WTC11 (cell line): ENCODE data around the gene SNX11. TPM values are rescaled to one million over a fixed set of nuclear protein-coding genes. Genes with fewer than 3 reads are reported as not detected.

Source experiments
- ATAC-seq: fragments of 200-7000 bp; cut with Tn5 transposase; 2 replicates; pipeline ENCODE4 v1.10.0; 2021; ENCODE audit warnings: mild to moderate bottlenecking, moderate library complexity
- CTCF ChIA-PET: fragments of 300-600 bp; sonication (Branson Sonifier 250); formaldehyde crosslinking; loops from one replicate; lab custom pipeline; 2021; ENCODE audit warnings: antibody characterized with exemption; lab: Charles Lee
- POLR2A ChIA-PET: fragments of 350-600 bp; sonication (Branson Sonifier 250); formaldehyde crosslinking; loops from one replicate; lab custom pipeline; 2021; ENCODE audit warnings: antibody characterized with exemption; lab: Charles Lee
- DNase-seq: peaks from one replicate; pipeline ENCODE4 v3.0.0; 2021; ENCODE audit warnings: low spot score
- H3K27ac Mint-ChIP-seq: 2 replicates; pipeline ENCODE4 v1.8.0; 2021; ENCODE audit warnings: mixed read lengths
- H3K27me3 Mint-ChIP-seq: 2 replicates; pipeline ENCODE4 v1.8.0; 2021; ENCODE audit warnings: low read depth, mild to moderate bottlenecking, moderate library complexity, mixed read lengths
- H3K36me3 Mint-ChIP-seq: 2 replicates; pipeline ENCODE4 v1.8.0; 2021; ENCODE audit warnings: mixed read lengths
- H3K4me1 Mint-ChIP-seq: 2 replicates; pipeline ENCODE4 v1.8.0; 2022; ENCODE audit warnings: mixed read lengths
- H3K4me3 Mint-ChIP-seq: 2 replicates; pipeline ENCODE4 v1.8.0; 2021; ENCODE audit warnings: mild to moderate bottlenecking, moderate library complexity, mixed read lengths
- H3K9me3 Mint-ChIP-seq: 2 replicates; pipeline ENCODE4 v1.8.0; 2021; ENCODE audit warnings: mixed read lengths
- EMX1 ChIP-seq: fragments of 250-450 bp; sonication (Bioruptor Pico); IDR thresholded peaks from 2 replicates; pipeline ENCODE4 v1.8.0; 2021; ENCODE audit warnings: mild to moderate bottlenecking
- FOXJ3 ChIP-seq: sonication (generic); formaldehyde crosslinking; IDR thresholded peaks from 2 replicates; pipeline ENCODE4 v1.9.0; 2021; ENCODE audit warnings: missing genetic modification reagents, mild to moderate bottlenecking, borderline replicate concordance
- FOXK1 ChIP-seq: sonication (generic); formaldehyde crosslinking; IDR thresholded peaks from 2 replicates; pipeline ENCODE4 v1.8.0; 2022; ENCODE audit warnings: mild to moderate bottlenecking, moderate library complexity, missing genetic modification reagents
- HMGA2 ChIP-seq: fragments of 250-450 bp; sonication (Bioruptor Pico); IDR thresholded peaks from 2 replicates; pipeline ENCODE4 v1.4.0; 2021; ENCODE audit warnings: mild to moderate bottlenecking, moderate library complexity
- KAT7 ChIP-seq: sonication (generic); formaldehyde crosslinking; IDR thresholded peaks from 2 replicates; pipeline ENCODE4 v1.8.1; 2023; ENCODE audit warnings: missing genetic modification reagents, mild to moderate bottlenecking, borderline replicate concordance
- NFATC4 ChIP-seq: fragments of 250-450 bp; sonication (Bioruptor Pico); IDR thresholded peaks from 2 replicates; pipeline ENCODE4 v1.9.0; 2021; ENCODE audit warnings: mild to moderate bottlenecking
- NFE2L1 ChIP-seq: sonication (generic); formaldehyde crosslinking; IDR thresholded peaks from 2 replicates; pipeline ENCODE4 v1.8.1; 2023; ENCODE audit warnings: missing genetic modification reagents
- NFYB ChIP-seq: sonication (generic); formaldehyde crosslinking; conservative IDR thresholded peaks from 2 replicates; pipeline ENCODE4 v1.8.0; 2022; ENCODE audit warnings: low read depth, missing genetic modification reagents
- OVOL2 ChIP-seq: fragments of 250-450 bp; sonication (Bioruptor Pico); IDR thresholded peaks from 2 replicates; pipeline ENCODE4 v1.9.0; 2021; ENCODE audit warnings: mild to moderate bottlenecking, borderline replicate concordance
- PRRX2 ChIP-seq: fragments of 250-450 bp; sonication (Bioruptor Pico); IDR thresholded peaks from 2 replicates; pipeline ENCODE4 v1.8.0; 2021; ENCODE audit warnings: mild to moderate bottlenecking
- RELA ChIP-seq: sonication (generic); formaldehyde crosslinking; IDR thresholded peaks from 2 replicates; pipeline ENCODE4 v1.8.1; 2022; ENCODE audit warnings: missing genetic modification reagents, mild to moderate bottlenecking, borderline replicate concordance
- RORB ChIP-seq: fragments of 250-450 bp; sonication (Bioruptor Pico); IDR thresholded peaks from 2 replicates; pipeline ENCODE4 v1.9.0; 2021; ENCODE audit warnings: mild to moderate bottlenecking
- SOX15 ChIP-seq: fragments of 250-450 bp; sonication (Bioruptor Pico); IDR thresholded peaks from 2 replicates; pipeline ENCODE4 v1.9.0; 2021; ENCODE audit warnings: mild to moderate bottlenecking
- TEAD1 ChIP-seq: sonication (generic); formaldehyde crosslinking; IDR thresholded peaks from 2 replicates; pipeline ENCODE4 v1.8.0; 2022; ENCODE audit warnings: mild to moderate bottlenecking, missing genetic modification reagents
- TP53 ChIP-seq: sonication (generic); formaldehyde crosslinking; IDR thresholded peaks from 2 replicates; pipeline ENCODE4 v1.8.1; 2023; ENCODE audit warnings: mild to moderate bottlenecking, missing genetic modification reagents
- ZBTB21 ChIP-seq: sonication (generic); formaldehyde crosslinking; IDR thresholded peaks from 2 replicates; pipeline ENCODE4 v1.8.1; 2023; ENCODE audit warnings: mild to moderate bottlenecking, missing genetic modification reagents, borderline replicate concordance
- ZNF138 ChIP-seq: sonication (generic); formaldehyde crosslinking; conservative IDR thresholded peaks from 2 replicates; pipeline ENCODE4 v1.8.1; 2022; ENCODE audit warnings: mild to moderate bottlenecking, moderate library complexity, missing genetic modification reagents
- ZNF232 ChIP-seq: sonication (generic); formaldehyde crosslinking; IDR thresholded peaks from 2 replicates; pipeline ENCODE4 v1.8.0; 2022; ENCODE audit warnings: mild to moderate bottlenecking, missing genetic modification reagents
- ZNF263 ChIP-seq: sonication (generic); formaldehyde crosslinking; IDR thresholded peaks from 2 replicates; pipeline ENCODE4 v1.8.1; 2022; ENCODE audit warnings: low read depth, mild to moderate bottlenecking, moderate library complexity, missing genetic modification reagents
- ZNF423 ChIP-seq: fragments of 250-450 bp; sonication (Bioruptor Pico); IDR thresholded peaks from 2 replicates; pipeline ENCODE4 v2.1.2; 2022; ENCODE audit warnings: mild to moderate bottlenecking, moderate library complexity
- ZNF671 ChIP-seq: fragments of 250-450 bp; sonication (Bioruptor Pico); IDR thresholded peaks from 2 replicates; pipeline ENCODE4 v1.8.0; 2021; ENCODE audit warnings: mild to moderate bottlenecking
- total RNA-seq: library from RNA; stranded (reverse); gene quantifications from 3 replicates; pipeline ENCODE4 v1.2.3, GENCODE V29; 2021
- TF ChIP-seq, protein P1 (sequence below): fragments of 250-450 bp; sonication (Bioruptor Pico); IDR thresholded peaks from 2 replicates; pipeline ENCODE4 v1.9.0; 2021; ENCODE audit warnings: mild to moderate bottlenecking
- TF ChIP-seq, protein P2 (sequence below): sonication (generic); formaldehyde crosslinking; IDR thresholded peaks from 2 replicates; pipeline ENCODE4 v1.8.0; 2023; ENCODE audit warnings: missing genetic modification reagents
- TF ChIP-seq, protein P3 (sequence below): fragments of 250-450 bp; sonication (Bioruptor Pico); IDR thresholded peaks from 2 replicates; pipeline ENCODE4 v1.9.0; 2021; ENCODE audit warnings: moderate library complexity, mild to moderate bottlenecking, inconsistent platforms, borderline replicate concordance
- TF ChIP-seq, protein P4 (sequence below): sonication (generic); formaldehyde crosslinking; IDR thresholded peaks from 2 replicates; pipeline ENCODE4 v1.8.0; 2022; ENCODE audit warnings: mild to moderate bottlenecking, missing genetic modification reagents
- TF ChIP-seq, protein P5 (sequence below): fragments of 250-450 bp; sonication (Bioruptor Pico); conservative IDR thresholded peaks from 2 replicates; pipeline ENCODE4 v1.9.0; 2021; ENCODE audit warnings: mild to moderate bottlenecking
- TF ChIP-seq, protein P6 (sequence below): sonication (generic); formaldehyde crosslinking; IDR thresholded peaks from 2 replicates; pipeline ENCODE4 v1.8.0; 2022; ENCODE audit warnings: mild to moderate bottlenecking, missing genetic modification reagents

The SNX11 gene
- total RNA-seq, 1 experiment from 2014 or later, result 24.5 TPM

DNA sequence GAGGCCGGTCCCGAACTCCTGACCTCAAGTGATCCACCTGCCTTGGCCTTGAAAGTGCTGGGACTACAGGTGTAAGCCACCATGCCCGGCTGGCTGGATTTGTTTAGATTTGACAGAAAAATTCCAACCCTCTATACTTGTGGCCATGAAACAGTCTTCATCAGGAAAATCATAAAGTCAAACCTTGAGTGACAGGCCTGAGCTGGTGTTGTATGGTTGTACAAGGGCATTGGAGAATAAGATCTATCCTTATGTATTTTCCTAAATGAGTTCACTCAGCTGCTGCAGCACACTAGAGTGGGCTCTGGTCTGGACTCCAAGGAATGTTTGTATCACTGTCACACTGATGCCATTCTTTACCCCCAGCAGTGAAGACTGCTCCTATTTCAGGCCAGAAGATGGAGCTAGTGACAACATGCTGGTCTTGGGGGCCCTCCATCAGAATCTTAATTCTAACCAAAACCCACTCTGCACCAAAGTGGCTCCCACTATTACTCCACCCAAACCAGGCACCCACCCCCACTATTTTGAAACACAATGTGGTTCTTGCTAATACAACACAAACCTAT lies 27.4 kb downstream of the SNX11 start (continued):
- TF ChIP-seq RELA (no peak), ZNF232 (no peak), EMX1 (CRISPR knock-in tag) (no peak), ZNF671 (no peak), NFATC4 (CRISPR knock-in tag) (no peak)
- TF ChIP-seq, protein P1, sequence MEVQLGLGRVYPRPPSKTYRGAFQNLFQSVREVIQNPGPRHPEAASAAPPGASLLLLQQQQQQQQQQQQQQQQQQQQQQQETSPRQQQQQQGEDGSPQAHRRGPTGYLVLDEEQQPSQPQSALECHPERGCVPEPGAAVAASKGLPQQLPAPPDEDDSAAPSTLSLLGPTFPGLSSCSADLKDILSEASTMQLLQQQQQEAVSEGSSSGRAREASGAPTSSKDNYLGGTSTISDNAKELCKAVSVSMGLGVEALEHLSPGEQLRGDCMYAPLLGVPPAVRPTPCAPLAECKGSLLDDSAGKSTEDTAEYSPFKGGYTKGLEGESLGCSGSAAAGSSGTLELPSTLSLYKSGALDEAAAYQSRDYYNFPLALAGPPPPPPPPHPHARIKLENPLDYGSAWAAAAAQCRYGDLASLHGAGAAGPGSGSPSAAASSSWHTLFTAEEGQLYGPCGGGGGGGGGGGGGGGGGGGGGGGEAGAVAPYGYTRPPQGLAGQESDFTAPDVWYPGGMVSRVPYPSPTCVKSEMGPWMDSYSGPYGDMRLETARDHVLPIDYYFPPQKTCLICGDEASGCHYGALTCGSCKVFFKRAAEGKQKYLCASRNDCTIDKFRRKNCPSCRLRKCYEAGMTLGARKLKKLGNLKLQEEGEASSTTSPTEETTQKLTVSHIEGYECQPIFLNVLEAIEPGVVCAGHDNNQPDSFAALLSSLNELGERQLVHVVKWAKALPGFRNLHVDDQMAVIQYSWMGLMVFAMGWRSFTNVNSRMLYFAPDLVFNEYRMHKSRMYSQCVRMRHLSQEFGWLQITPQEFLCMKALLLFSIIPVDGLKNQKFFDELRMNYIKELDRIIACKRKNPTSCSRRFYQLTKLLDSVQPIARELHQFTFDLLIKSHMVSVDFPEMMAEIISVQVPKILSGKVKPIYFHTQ (CRISPR knock-in tag), result no peak

DNA sequence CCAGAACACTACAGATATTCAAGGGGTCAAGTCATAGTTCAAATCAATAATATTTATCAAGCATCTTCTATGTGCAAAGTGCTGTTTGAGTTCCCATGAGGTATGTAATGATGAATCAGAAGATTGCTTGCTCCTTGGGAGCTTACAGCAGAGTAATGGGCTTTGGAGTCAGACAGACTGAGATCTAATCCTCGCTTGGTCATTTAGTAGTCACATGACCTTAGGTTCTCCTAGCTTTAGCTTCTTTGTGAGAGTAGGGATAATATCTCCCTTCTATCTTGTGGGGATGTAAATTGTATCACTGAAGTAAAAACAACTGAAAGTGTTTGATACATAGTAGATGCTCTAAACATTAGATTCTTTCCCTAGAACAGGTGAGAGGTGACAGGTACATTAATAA lies 30.1 kb downstream of the SNX11 start:
- no peaks in the 10 kb centered on the region; the same call in 1 of the 2 replicates for H3K27me3 Mint-ChIP-seq
- no peaks in the 10 kb centered on the region for H3K9me3 Mint-ChIP-seq
- peaks cover 2% of the 10 kb centered on the region; the same call in 1 of the 2 replicates for H3K4me1 Mint-ChIP-seq
- no peak overlapping the region for H3K4me3 Mint-ChIP-seq
- ATAC-seq (no peak), DNase-seq (no peak)
- no peak for TF ChIP-seq RORB (CRISPR knock-in tag)
- no peak for TF ChIP-seq ZNF263 (CRISPR knock-in tag)
- TF ChIP-seq, protein P2, sequence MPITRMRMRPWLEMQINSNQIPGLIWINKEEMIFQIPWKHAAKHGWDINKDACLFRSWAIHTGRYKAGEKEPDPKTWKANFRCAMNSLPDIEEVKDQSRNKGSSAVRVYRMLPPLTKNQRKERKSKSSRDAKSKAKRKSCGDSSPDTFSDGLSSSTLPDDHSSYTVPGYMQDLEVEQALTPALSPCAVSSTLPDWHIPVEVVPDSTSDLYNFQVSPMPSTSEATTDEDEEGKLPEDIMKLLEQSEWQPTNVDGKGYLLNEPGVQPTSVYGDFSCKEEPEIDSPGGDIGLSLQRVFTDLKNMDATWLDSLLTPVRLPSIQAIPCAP (CRISPR knock-in tag), result no peak
- TF ChIP-seq EMX1 (CRISPR knock-in tag), result no peak
- TF ChIP-seq OVOL2 (CRISPR knock-in tag), result no peak
- TF ChIP-seq KAT7 (CRISPR knock-in tag), result no peak
- no peak for TF ChIP-seq PRRX2
- TF ChIP-seq, protein P3, sequence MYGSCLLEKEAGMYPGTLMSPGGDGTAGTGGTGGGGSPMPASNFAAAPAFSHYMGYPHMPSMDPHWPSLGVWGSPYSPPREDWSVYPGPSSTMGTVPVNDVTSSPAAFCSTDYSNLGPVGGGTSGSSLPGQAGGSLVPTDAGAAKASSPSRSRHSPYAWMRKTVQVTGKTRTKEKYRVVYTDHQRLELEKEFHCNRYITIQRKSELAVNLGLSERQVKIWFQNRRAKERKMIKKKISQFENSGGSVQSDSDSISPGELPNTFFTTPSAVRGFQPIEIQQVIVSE (CRISPR knock-in tag), result no peak
- TF ChIP-seq NFE2L1, result no peak
- no peak for TF ChIP-seq HMGA2
- TF ChIP-seq ZNF671, result no peak
- TF ChIP-seq TEAD1 (CRISPR knock-in tag), result no peak
- TF ChIP-seq, protein P4, sequence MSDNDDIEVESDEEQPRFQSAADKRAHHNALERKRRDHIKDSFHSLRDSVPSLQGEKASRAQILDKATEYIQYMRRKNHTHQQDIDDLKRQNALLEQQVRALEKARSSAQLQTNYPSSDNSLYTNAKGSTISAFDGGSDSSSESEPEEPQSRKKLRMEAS, result no peak
- POLR2A ChIA-PET, result interaction anchor here (0.6 kb wide), 2 partner anchors 89 to 459 kb away, joined by 3 read pairs; partner anchors contain the start of gene NFE2L1
- H3K36me3 Mint-ChIP-seq, result no peaks in the 10 kb centered on the region
- CTCF ChIA-PET, result interaction anchor here (0.7 to 3.8 kb wide), 3 partner anchors 78 to 124 kb away, joined by 3 to 23 read pairs (median 5); no protein-coding TSS in a partner anchor
- H3K27ac Mint-ChIP-seq, result no peak overlapping the region

DNA sequence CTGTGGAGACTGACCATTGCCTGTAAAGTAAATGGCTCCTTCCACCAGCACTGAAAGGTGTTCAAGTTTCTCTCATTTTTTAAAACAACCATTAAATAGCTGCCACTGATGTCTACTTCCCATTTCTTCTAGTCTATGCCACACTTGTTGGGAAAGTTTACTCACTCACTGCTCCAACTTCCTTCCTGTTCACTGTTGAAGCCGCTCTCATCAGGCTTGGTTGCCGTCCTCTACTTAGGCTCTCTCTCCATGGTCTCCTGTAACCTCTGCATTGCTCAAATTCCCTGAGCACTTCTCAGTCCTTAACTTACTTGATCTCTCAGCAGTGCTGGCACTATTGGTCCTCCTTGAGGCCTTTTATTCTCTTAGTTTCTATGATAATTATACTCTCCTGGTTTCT lies 32.4 kb downstream of the SNX11 start:
- Mint-ChIP-seq H3K4me1 (peaks cover 7% of the 10 kb centered on the region), H3K36me3 (no peaks in the 10 kb centered on the region), H3K27me3 (no peaks in the 10 kb centered on the region), H3K4me3 (no peak overlapping the region), H3K9me3 (no peaks in the 10 kb centered on the region), H3K27ac (no peak overlapping the region)
- ChIA-PET POLR2A (no interaction called here), CTCF (no interaction called here)
- DNase-seq (no peak), ATAC-seq (no peak)
- TF ChIP-seq, protein P5, sequence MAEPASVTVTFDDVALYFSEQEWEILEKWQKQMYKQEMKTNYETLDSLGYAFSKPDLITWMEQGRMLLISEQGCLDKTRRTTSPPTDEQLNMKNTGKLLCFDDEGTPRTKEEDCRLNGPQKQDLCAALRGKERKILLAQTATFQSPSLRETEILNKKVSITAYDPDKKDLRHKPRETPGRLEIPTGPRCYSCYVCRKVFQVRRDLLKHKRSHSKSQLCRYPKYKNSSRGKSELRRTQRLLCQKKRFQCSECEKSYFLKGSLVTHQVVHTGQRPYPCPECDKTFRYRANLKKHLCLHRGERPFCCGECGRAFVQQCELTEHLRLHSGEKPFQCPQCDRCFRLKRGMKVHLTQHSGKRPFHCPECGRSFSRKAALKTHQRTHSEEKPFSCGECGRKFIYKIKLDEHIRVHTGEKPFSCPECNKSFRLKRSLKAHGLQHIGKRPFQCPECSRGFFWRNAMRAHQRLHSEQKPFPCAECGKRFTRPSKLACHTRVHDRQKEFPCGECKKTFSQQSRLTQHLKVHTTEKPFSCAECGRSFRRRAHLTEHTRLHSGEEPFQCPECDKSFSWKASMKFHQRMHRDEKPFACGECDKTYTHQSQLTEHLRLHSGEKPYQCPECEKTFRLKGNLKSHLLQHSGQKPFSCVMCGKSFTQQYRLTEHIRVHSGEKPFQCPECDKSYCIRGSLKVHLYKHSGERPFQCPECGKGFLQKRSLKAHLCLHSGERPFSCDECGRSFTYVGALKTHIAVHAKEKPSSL (CRISPR knock-in tag), result no peak
- no peak for TF ChIP-seq SOX15 (CRISPR knock-in tag)
- TF ChIP-seq NFYB (CRISPR knock-in tag), result no peak
- TF ChIP-seq TP53, result no peak
- no peak for TF ChIP-seq FOXJ3 (CRISPR knock-in tag)
- no peak for TF ChIP-seq ZBTB21 (CRISPR knock-in tag)
- TF ChIP-seq ZNF423 (CRISPR knock-in tag), result no peak
- TF ChIP-seq, protein P6, sequence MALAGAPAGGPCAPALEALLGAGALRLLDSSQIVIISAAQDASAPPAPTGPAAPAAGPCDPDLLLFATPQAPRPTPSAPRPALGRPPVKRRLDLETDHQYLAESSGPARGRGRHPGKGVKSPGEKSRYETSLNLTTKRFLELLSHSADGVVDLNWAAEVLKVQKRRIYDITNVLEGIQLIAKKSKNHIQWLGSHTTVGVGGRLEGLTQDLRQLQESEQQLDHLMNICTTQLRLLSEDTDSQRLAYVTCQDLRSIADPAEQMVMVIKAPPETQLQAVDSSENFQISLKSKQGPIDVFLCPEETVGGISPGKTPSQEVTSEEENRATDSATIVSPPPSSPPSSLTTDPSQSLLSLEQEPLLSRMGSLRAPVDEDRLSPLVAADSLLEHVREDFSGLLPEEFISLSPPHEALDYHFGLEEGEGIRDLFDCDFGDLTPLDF (CRISPR knock-in tag), result no peak
- TF ChIP-seq ZNF138, result no peak
- no peak for TF ChIP-seq FOXK1 (CRISPR knock-in tag)
- TF ChIP-seq ZNF232, result no peak
- TF ChIP-seq, protein P2 (CRISPR knock-in tag), result no peak
